Glomerular visceral epithelial cell (primary cell): ENCODE data around the gene STATH.
A peak's percentile ranks its signal among the peaks of the same experiment; 100 is the strongest.
"Not testable (repeated sequence)": the region's sequence is repeated elsewhere in the genome, so short reads cannot be mapped to it uniquely, and the experiment has no call there.

Experiments used
- DNase-seq: peaks from one replicate; pipeline ENCODE4 v3.0.0-alpha.2; 2016; ENCODE audit errors: extremely low spot score

The STATH gene

DNA sequence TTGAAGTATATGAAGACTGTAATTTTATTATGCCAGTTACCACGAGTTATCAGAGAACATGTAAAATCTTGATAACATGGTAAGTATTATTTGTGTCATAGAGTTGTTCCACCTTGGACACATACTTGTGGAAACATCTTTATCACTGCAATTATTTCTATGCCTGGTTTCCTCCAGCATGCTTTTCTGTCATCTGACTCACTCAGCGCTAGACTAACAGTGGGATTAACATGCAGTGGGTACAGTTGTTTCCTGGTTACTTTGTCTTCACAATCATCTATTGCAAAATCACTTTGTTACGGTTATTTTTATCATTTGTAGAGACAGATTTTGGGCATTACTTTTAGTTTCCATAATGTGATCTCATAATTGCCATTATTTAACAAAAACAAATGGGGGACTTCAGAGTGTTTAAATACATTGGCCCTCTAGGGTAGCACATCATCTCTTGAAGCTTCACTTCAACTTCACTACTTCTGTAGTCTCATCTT lies at the start of gene STATH:
Gene STATH, plus strand, starts transcription at position 441 of the 491 bp plus-strand sequence. CDS start 2,472 bp downstream, outside the sequence.
- DNase-seq, result peak; percentile 2

DNA sequence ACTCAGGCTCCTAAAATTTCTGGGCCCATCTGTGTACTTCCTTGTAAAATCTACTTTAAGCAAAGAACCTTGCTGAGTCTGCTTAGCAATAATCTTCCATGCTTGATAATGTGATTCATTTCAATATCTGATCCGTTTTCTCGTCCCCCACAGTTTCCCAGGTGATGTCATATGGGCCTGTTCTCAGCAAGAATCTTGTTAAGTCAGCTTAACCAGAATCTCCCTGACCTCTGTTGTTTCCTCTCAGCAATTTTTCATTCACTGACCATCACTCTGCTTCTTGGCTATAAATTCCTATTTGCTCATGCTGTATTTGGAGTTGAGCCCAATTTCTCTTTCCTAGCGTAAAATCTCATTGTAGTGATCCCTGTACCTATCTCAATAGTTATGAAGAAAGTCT lies 44.2 kb upstream of the STATH start:
- DNase-seq, result no peak

- no peak for DNase-seq
These were observed 38.6 kb upstream of the STATH start for GRCh38 chr4:69957209-69957608.

- no peak for DNase-seq
These were observed 30.1 kb upstream of the STATH start, which contains the start of gene CSN2 for GRCh38 chr4:69965628-69966027. Gene CSN2 (minus strand): TSS chr4:69965728. CDS start chr4:69960995, 4,733 bp downstream.

GRCh38 chr4:69970071-69970470 lies 25.7 kb upstream of the STATH start:
- DNase-seq, result no peak

DNA sequence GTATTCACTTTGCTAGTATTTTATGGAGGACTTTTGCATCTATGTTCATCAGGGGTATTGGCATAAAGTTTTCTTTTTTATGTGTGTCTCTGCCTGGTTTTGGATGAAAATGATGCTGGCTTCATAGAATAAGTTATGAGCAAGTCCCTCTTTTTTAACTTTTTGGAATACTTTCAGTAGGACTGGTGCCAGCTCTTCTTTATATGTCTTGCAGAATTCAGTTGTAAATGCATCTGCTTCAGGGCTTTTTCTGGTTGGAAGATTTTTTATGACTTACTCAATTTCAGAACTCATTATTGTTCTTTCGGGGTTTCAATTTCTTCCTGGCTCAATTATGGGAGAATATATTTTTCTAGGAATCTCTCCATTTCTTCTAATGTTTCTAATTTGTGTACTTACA lies 21.1 kb upstream of the STATH start:
- no peak for DNase-seq

DNA sequence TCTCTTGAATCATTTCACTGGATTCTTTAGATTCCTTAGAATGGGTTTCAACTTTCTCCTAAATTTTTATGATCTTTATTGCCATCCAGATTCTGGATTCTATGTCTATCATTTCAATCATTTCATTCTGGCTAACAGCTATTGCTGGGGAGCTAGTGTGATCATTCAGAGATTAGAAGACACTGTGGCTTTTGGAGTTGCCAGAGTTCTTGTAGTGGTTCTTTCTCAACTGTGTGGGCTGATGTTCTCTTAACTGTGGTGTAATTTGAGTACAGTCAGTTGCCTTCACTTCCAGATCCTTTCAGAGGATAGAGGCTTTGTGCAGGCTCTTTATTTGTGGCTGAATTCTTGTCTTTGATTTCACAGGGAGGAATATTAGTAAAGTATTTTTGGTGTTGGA lies 18.2 kb upstream of the STATH start:
- DNase-seq, result no peak

GRCh38 chr4:69984030-69984443 lies 11.7 kb upstream of the STATH start:
- peak; percentile 37 for DNase-seq

DNA sequence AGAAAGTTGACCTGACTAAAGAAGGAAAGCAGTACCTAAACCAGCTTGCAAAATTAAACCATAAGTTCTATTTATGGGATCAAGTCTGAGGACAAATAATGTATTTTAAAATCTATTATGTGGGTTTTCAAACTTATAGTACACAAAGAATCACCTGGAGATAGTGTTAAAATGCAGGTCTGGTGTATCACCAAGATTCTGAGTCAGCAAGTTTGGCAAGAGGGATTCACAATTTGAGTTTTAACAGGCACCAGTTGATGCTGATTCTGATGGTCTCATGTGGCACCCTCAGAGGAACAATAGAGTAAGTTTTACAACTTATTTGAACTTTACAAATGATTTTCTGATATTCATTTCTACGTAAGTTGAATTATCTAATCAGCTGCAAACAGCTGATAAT lies 9.1 kb upstream of the STATH start:
- DNase-seq, result no peak

DNA sequence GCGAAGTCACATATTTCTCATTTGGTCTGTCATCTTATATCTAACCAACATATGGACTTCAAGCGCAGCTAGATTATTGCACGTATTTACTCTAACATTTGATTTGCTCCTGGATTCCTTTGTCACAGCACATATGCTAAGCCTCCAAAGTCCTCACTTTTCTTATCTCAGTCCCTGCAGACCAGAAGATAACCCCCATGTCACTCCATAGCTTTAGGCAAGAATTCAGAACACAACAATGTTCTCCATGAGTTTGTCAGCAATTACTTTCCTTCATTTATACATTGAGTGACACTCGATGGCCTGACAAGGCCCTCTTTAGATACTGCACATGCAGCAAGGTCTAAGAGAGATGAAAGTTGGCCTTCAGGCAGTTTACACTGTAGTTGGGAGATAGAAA lies 4.8 kb upstream of the STATH start:
- DNase-seq, result no peak

- DNase-seq, result no peak
These were observed 984 bp upstream of the STATH start for GRCh38 chr4:69994782-69995181.

DNA sequence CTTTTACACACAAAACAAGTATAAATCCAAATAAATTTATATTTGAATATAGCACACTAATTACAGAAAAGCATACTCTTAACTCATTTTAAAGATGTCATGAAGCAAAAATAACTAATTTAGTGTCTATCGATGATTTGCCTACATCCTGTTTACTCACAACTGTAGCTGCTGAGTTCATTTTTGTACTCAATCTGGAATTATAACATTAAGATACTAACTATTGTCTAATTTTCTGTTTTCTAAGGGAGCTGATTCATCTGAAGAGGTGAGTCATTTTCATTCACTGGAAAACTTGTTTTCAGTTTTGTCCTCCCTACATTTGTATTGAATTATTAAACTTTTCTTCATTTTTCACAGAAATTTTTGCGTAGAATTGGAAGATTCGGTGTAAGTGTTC lies 3.7 kb downstream of the STATH start:
- DNase-seq, result no peak

GRCh38 chr4:70000711-70001110 lies 4.9 kb downstream of the STATH start:
- no peak for DNase-seq

DNA sequence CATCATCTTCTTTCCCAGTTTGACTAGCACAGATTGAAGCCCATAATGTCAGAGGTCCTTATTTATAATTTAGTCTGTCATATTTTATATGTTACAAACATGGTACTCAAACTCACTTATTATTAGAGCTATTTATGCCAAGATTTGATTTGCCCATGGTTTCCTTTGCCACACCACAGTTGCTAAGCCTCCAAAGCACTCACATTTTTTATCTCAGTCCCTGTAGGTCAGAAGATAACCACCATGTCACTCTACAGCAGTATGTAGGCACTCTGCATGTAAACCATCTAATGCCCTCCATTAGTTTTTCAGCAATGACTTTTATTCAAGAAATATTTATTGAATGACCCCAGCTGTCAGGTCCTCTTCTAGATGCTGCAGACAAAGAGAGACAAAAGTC lies 6.7 kb downstream of the STATH start:
- DNase-seq, result no peak

- DNase-seq, result no peak
These were observed 13.0 kb downstream of the STATH start for GRCh38 chr4:70008771-70009170.

- DNase-seq, result not testable (repeated sequence)
These were observed 23.2 kb downstream of the STATH start for GRCh38 chr4:70019006-70019405.

DNA sequence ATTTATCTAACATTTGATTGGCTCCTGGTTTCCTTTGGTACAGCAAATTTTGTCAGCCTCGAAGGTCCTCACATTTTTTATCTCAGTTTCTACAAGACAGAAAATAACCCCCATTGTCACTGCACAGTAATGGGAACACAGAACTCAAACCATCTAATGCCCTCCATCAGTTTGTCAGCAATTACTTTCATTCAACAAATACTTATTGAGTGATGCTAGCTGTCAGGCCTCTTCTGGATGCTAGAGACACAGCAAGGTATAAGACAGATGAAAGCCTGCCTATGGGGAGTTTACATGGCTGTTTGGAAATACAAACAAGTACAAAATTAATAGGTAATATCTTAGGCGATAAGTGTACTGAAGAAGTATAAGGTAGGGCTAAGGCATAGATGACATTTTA lies 27.5 kb downstream of the STATH start:
- no peak for DNase-seq

GRCh38 chr4:70027011-70027410 lies 31.2 kb downstream of the STATH start:
- no peak for DNase-seq

- DNase-seq, result not testable (repeated sequence)
These were observed 32.4 kb downstream of the STATH start, which contains the start of gene HTN3 for GRCh38 chr4:70028159-70028558. Gene HTN3 (plus strand): TSS chr4:70028459. CDS start chr4:70030741, 2,282 bp downstream.

DNA sequence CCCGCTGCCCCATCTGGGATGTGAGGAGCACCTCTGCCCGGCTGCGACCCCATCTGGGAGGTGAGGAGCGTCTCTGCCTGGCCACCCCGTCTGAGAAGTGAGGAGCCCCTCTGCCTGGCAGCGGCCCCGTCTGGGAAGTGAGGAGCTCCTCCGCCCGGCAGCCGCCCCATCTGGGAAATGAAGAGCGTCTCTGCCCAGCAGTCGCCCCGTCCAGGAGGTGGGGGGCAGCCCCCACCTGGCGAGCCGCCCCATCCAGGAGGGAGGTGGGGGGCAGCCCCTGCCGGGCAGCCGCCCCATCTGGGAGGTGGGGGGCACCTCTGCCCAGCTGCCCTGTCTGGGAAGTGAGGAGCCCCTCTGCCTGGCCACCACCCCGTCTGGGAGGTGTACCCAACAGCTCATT lies 41.8 kb downstream of the STATH start:
- not testable (repeated sequence) for DNase-seq

- not testable (repeated sequence) for DNase-seq
These were observed 44.2 kb downstream of the STATH start for GRCh38 chr4:70039928-70040327.

GRCh38 chr4:70041652-70042286 lies 46.0 kb downstream of the STATH start:
- no peak for DNase-seq

DNA sequence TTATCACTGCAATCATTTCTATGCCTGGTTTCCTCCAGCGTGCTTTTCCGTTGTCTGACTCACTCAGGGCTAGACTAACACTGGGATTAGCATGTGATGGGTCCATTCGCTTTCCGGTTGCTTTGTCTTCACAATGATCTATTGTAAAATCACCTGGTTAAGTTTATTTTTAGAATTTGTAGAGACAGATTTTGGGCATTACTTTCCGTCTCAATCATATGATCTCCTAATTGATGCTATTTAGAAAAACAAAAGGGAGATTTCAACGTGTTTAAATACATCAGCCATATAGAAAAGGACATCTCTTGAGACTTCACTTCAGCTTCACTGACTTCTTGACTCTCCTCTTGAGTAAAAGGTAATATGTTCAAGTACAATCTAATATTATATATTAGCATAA lies 54.4 kb downstream of the STATH start, which contains the start of gene HTN1:
Gene HTN1, plus strand, starts transcription at position 301 of the 400 bp plus-strand sequence. CDS start 2,639 bp downstream, outside the sequence.
- not testable (repeated sequence) for DNase-seq
